ENCODE results near the gene EPHA10.
A peak's percentile ranks its signal among the peaks of the same experiment; 100 is the strongest.

EPHA10 gene

GRCh38 chr1:37797750-37798345, 32.9 kb upstream of the EPHA10 start:
- ChIA-PET CTCF (no interaction called here), POLR2A (interaction anchor here (3.7 kb wide), 1 partner anchor 10 kb away, joined by 17 read pairs; the partner anchor contains the start of genes C1orf122 and YRDC)
- Histone ChIP-seq H3K4me1 (ENCODE audit: control insufficient read depth, insufficient read depth, low read length) (peaks cover 7% of the 10 kb centered on the region; the same call in 1 of the 2 replicates), H3K4me3 (ENCODE audit: low read depth, low read length) (no peak overlapping the region), H3K27ac (ENCODE audit: extremely low read depth, low read depth, low read length) (no peak overlapping the region), H3K36me3 (ENCODE audit: control insufficient read depth in 2 of 2, insufficient read depth in 1 of 2, low read length in 2 of 2) (peaks cover 26 to 70% of the 10 kb centered on the region in 2 experiments), H3K9me3 (ENCODE audit: control insufficient read depth, insufficient read depth, low read depth, low read length) (no peaks in the 10 kb centered on the region)
- TF ChIP-seq, protein P1, sequence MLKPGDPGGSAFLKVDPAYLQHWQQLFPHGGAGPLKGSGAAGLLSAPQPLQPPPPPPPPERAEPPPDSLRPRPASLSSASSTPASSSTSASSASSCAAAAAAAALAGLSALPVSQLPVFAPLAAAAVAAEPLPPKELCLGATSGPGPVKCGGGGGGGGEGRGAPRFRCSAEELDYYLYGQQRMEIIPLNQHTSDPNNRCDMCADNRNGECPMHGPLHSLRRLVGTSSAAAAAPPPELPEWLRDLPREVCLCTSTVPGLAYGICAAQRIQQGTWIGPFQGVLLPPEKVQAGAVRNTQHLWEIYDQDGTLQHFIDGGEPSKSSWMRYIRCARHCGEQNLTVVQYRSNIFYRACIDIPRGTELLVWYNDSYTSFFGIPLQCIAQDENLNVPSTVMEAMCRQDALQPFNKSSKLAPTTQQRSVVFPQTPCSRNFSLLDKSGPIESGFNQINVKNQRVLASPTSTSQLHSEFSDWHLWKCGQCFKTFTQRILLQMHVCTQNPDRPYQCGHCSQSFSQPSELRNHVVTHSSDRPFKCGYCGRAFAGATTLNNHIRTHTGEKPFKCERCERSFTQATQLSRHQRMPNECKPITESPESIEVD (tag by site-specific recombination; IDR thresholded peaks at IDR 0.05): no peak
- TF ChIP-seq ZNF121 (tag by site-specific recombination; IDR thresholded peaks at IDR 0.05): peak; percentile 94

GRCh38 chr1:37795340-37796125, 30.6 kb upstream of the EPHA10 start:
- Histone ChIP-seq H3K4me1 (ENCODE audit: control insufficient read depth, insufficient read depth, low read length) (peaks cover 7% of the 10 kb centered on the region; the same call in 1 of the 2 replicates), H3K27ac (ENCODE audit: extremely low read depth, low read depth, low read length) (no peak overlapping the region), H3K36me3 (ENCODE audit: control insufficient read depth in 2 of 2, insufficient read depth in 1 of 2, low read length in 2 of 2) (peaks cover 13 to 48% of the 10 kb centered on the region in 2 experiments; a peak in 2 of 3 replicates), H3K9me3 (ENCODE audit: control insufficient read depth, insufficient read depth, low read depth, low read length) (no peaks in the 10 kb centered on the region), H3K4me3 (ENCODE audit: low read depth, low read length) (no peak overlapping the region; the same call in 1 of the 2 replicates)
- ChIA-PET POLR2A (interaction anchor here (1.1 to 3.7 kb wide), 2 partner anchors 12 to 64 kb away, joined by 3 to 17 read pairs; partner anchors contain the start of genes C1orf122, MTF1 and YRDC), CTCF (interaction anchor here (0.6 kb wide), 1 partner anchor 12 kb away, joined by 4 read pairs; the partner anchor contains the start of genes C1orf122 and YRDC)
- TF ChIP-seq ZFHX2 (tag by site-specific recombination; conservative IDR thresholded peaks at IDR 0.05): peak; percentile 40
- TF ChIP-seq REST (tag by site-specific recombination; IDR thresholded peaks at IDR 0.05): peak; percentile 97
- TF ChIP-seq ZNF571 (tag by site-specific recombination; IDR thresholded peaks at IDR 0.05): no peak
- no peak for TF ChIP-seq PRDM10 (tag by site-specific recombination; IDR thresholded peaks at IDR 0.05)
- TF ChIP-seq, protein P2, sequence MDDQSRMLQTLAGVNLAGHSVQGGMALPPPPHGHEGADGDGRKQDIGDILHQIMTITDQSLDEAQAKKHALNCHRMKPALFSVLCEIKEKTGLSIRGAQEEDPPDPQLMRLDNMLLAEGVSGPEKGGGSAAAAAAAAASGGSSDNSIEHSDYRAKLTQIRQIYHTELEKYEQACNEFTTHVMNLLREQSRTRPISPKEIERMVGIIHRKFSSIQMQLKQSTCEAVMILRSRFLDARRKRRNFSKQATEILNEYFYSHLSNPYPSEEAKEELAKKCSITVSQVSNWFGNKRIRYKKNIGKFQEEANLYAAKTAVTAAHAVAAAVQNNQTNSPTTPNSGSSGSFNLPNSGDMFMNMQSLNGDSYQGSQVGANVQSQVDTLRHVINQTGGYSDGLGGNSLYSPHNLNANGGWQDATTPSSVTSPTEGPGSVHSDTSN (CRISPR knock-in tag; IDR thresholded peaks at IDR 0.05): no peak
- TF ChIP-seq ZNF530 (tag by site-specific recombination; IDR thresholded peaks at IDR 0.05; ENCODE audit: low read depth): no peak
- TF ChIP-seq ZNF76 (tag by site-specific recombination; IDR thresholded peaks at IDR 0.05; ENCODE audit: borderline replicate concordance, low read depth): no peak
- TF ChIP-seq, protein P3, sequence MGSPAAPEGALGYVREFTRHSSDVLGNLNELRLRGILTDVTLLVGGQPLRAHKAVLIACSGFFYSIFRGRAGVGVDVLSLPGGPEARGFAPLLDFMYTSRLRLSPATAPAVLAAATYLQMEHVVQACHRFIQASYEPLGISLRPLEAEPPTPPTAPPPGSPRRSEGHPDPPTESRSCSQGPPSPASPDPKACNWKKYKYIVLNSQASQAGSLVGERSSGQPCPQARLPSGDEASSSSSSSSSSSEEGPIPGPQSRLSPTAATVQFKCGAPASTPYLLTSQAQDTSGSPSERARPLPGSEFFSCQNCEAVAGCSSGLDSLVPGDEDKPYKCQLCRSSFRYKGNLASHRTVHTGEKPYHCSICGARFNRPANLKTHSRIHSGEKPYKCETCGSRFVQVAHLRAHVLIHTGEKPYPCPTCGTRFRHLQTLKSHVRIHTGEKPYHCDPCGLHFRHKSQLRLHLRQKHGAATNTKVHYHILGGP (tag by site-specific recombination; IDR thresholded peaks at IDR 0.05): no peak
- no peak for TF ChIP-seq ZSCAN16 (tag by site-specific recombination; IDR thresholded peaks at IDR 0.05)
- TF ChIP-seq ZNF600 (tag by site-specific recombination; IDR thresholded peaks at IDR 0.05): 0 out of 2 replicates have a peak, but pooled peaks have one; percentile 4
- no peak for TF ChIP-seq BCL11A (tag by site-specific recombination; IDR thresholded peaks at IDR 0.05; ENCODE audit: low read depth)
- no peak for TF ChIP-seq ZNF426 (tag by site-specific recombination; IDR thresholded peaks at IDR 0.05)
- no peak for TF ChIP-seq BCL11B (tag by site-specific recombination; IDR thresholded peaks at IDR 0.05; ENCODE audit: low read depth)
- TF ChIP-seq ZNF560 (tag by site-specific recombination; IDR thresholded peaks at IDR 0.05; ENCODE audit: borderline replicate concordance): no peak
- TF ChIP-seq ZNF624 (tag by site-specific recombination; IDR thresholded peaks at IDR 0.05): no peak
- TF ChIP-seq EGR2 (tag by site-specific recombination; IDR thresholded peaks at IDR 0.05; ENCODE audit: low read depth): peak; percentile 35; the same call in 1 of the 2 replicates
- peak; percentile 81 for TF ChIP-seq KLF9 (tag by site-specific recombination; IDR thresholded peaks at IDR 0.05; ENCODE audit: low read depth)
- TF ChIP-seq ZNF354C (tag by site-specific recombination; IDR thresholded peaks at IDR 0.05; ENCODE audit: borderline replicate concordance, low read depth): no peak
